OCI-LY1 (cell line): Measurements from ENCODE around the gene KHDRBS2.

Experiments
- H2AFZ ChIP-seq: fragments of 200-600 bp; sonication (generic), shearing (Covaris generic); 2 replicates; pipeline ENCODE4 v1.6.0; 2014; ENCODE audit warnings: antibody characterized with exemption, mild to moderate bottlenecking, low read length
- H3F3A ChIP-seq: fragments of 200-600 bp; sonication (generic), shearing (Covaris generic); 2 replicates; pipeline ENCODE4 v1.6.0; 2014; ENCODE audit warnings: mild to moderate bottlenecking, antibody characterized with exemption, low read length, moderate library complexity; ENCODE audit not compliant: insufficient read depth
- H3K27ac ChIP-seq: fragments of 200-600 bp; sonication (generic); 2 replicates; pipeline ENCODE4 v1.5.1; 2014; ENCODE audit warnings: low read length, mixed run types, mild to moderate bottlenecking, low read depth; ENCODE audit not compliant: poor library complexity, severe bottlenecking
- H3K27me3 ChIP-seq: fragments of 200-600 bp; sonication (generic); 2 replicates; pipeline ENCODE4 v1.6.0; 2014; ENCODE audit warnings: antibody characterized with exemption, mild to moderate bottlenecking, low read length, moderate library complexity; ENCODE audit not compliant: insufficient read depth
- H3K36me3 ChIP-seq: fragments of 200-600 bp; sonication (generic); 2 replicates; pipeline ENCODE4 v1.6.1; 2014; ENCODE audit warnings: mild to moderate bottlenecking, antibody characterized with exemption, low read length, moderate library complexity, mixed read lengths; ENCODE audit not compliant: insufficient read depth
- H3K4me1 ChIP-seq: fragments of 200-600 bp; sonication (generic); 2 replicates; pipeline ENCODE4 v1.5.1; 2014; ENCODE audit warnings: mild to moderate bottlenecking, low read length, moderate library complexity; ENCODE audit not compliant: insufficient read depth, severe bottlenecking
- H3K4me2 ChIP-seq: fragments of 200-600 bp; sonication (generic), shearing (Covaris generic); 2 replicates; pipeline ENCODE4 v1.6.1; 2014; ENCODE audit warnings: low read length
- H3K4me3 ChIP-seq: fragments of 200-600 bp; sonication (generic); 2 replicates; pipeline ENCODE4 v1.5.1; 2014; ENCODE audit warnings: low read length, low read depth, mild to moderate bottlenecking, mixed read lengths; ENCODE audit not compliant: poor library complexity, severe bottlenecking
- H3K79me2 ChIP-seq: fragments of 200-600 bp; shearing (Covaris generic); 2 replicates; pipeline ENCODE4 v1.6.1; 2016; ENCODE audit warnings: mixed run types, low read length, mixed read lengths; ENCODE audit not compliant: insufficient read depth
- H3K9ac ChIP-seq: fragments of 200-600 bp; sonication (generic), shearing (Covaris generic); 2 replicates; pipeline ENCODE4 v1.6.1; 2014; ENCODE audit warnings: mild to moderate bottlenecking, low read length, mixed read lengths
- H3K9me2 ChIP-seq: fragments of 200-600 bp; sonication (generic), shearing (Covaris generic); 2 replicates; pipeline ENCODE4 v1.6.1; 2014; ENCODE audit warnings: low read depth, mild to moderate bottlenecking, low read length, mixed read lengths
- H3K9me3 ChIP-seq: fragments of 200-600 bp; shearing (Covaris generic); 2 replicates; pipeline ENCODE4 v1.6.1; 2014; ENCODE audit warnings: low read length, mixed read lengths
- H4K20me1 ChIP-seq: fragments of 200-600 bp; sonication (generic), shearing (Covaris generic); 2 replicates; pipeline ENCODE4 v1.6.0; 2016; ENCODE audit warnings: mild to moderate bottlenecking, low read length; ENCODE audit not compliant: insufficient read depth
- CTCF ChIP-seq: fragments of 200-600 bp; sonication (generic), shearing (Covaris generic); IDR thresholded peaks from 2 replicates; pipeline ENCODE4 v1.5.1; 2017; ENCODE audit warnings: mild to moderate bottlenecking, antibody characterized with exemption, low read length, moderate library complexity, mixed read lengths
- EZH2 ChIP-seq: fragments of 200-600 bp; sonication (generic), shearing (Covaris generic); IDR thresholded peaks from 2 replicates; pipeline ENCODE4 v1.8.0; 2017; ENCODE audit warnings: borderline replicate concordance, mixed run types, mild to moderate bottlenecking, antibody characterized with exemption, low read length, moderate library complexity, mixed read lengths

Gene KHDRBS2

GRCh38 chr6:62119401-62119800 is 166.6 kb downstream of the KHDRBS2 start:
- H3K27me3 ChIP-seq: no peaks in the 10 kb centered on the region

GRCh38 chr6:62103186-62103859 is 182.7 kb downstream of the KHDRBS2 start:
- no peak overlapping the region for H3K9ac ChIP-seq
- H3K27me3 ChIP-seq: no peaks in the 10 kb centered on the region
- H3K79me2 ChIP-seq: no peaks in the 10 kb centered on the region
- TF ChIP-seq EZH2 (no peak), CTCF (no peak)
- no peak overlapping the region for H3K4me3 ChIP-seq
- no peaks in the 10 kb centered on the region for H3K4me1 ChIP-seq
- no peak overlapping the region for H3K4me2 ChIP-seq
- no peaks in the 10 kb centered on the region for H4K20me1 ChIP-seq
- H2AFZ ChIP-seq: no peak overlapping the region
- H3K9me2 ChIP-seq: no peaks in the 10 kb centered on the region; the same call in 1 of the 2 replicates
- H3K36me3 ChIP-seq: no peaks in the 10 kb centered on the region
- no peaks in the 10 kb centered on the region for H3K9me3 ChIP-seq
- H3F3A ChIP-seq: no peaks in the 10 kb centered on the region
- H3K27ac ChIP-seq: no peak overlapping the region

More at GRCh38 chr6:62119401-62119800, 166.6 kb downstream of the KHDRBS2 start:
- no peak overlapping the region for H2AFZ ChIP-seq
- H3K27ac ChIP-seq: no peak overlapping the region
- H3K9ac ChIP-seq: no peak overlapping the region
- no peak for TF ChIP-seq CTCF
- TF ChIP-seq EZH2: no peak
- H4K20me1 ChIP-seq: no peaks in the 10 kb centered on the region
- no peaks in the 10 kb centered on the region for H3K4me1 ChIP-seq
- H3K79me2 ChIP-seq: no peaks in the 10 kb centered on the region
- H3K4me2 ChIP-seq: no peak overlapping the region
- H3K4me3 ChIP-seq: no peak overlapping the region
- H3F3A ChIP-seq: no peaks in the 10 kb centered on the region
- H3K9me2 ChIP-seq: no peaks in the 10 kb centered on the region
- H3K36me3 ChIP-seq: no peaks in the 10 kb centered on the region
- H3K9me3 ChIP-seq: no peaks in the 10 kb centered on the region

GRCh38 chr6:62102387-62102786 is 183.6 kb downstream of the KHDRBS2 start:
- H3K79me2 ChIP-seq: no peaks in the 10 kb centered on the region
- no peaks in the 10 kb centered on the region for H3K36me3 ChIP-seq
- H3K9me3 ChIP-seq: no peaks in the 10 kb centered on the region
- no peaks in the 10 kb centered on the region for H3K27me3 ChIP-seq
- H3K27ac ChIP-seq: no peak overlapping the region
- TF ChIP-seq EZH2 (no peak), CTCF (no peak)
- no peaks in the 10 kb centered on the region for H4K20me1 ChIP-seq
- no peak overlapping the region for H3K9ac ChIP-seq
- H3K4me1 ChIP-seq: no peaks in the 10 kb centered on the region
- no peaks in the 10 kb centered on the region; the same call in 1 of the 2 replicates for H3K9me2 ChIP-seq
- no peak overlapping the region for H2AFZ ChIP-seq
- H3K4me3 ChIP-seq: no peak overlapping the region
- no peaks in the 10 kb centered on the region for H3F3A ChIP-seq
- H3K4me2 ChIP-seq: no peak overlapping the region
